Activated CD4-positive, alpha-beta T cell treated with anti-CD3 and anti-CD28 coated beads, Interleukin-2, Interleukin-4, amounts not matched to agents 100 ng/mL and 50 ng/mL, durations not matched to agents 16 hours and 8 hours (primary cell): ENCODE results near the gene MYL6B.

Experiments used
- DNase-seq: peaks from one replicate; pipeline ENCODE4 v3.0.0-alpha.2; 2020; ENCODE audit warnings: low spot score

MYL6B gene

GRCh38 chr12:56122637-56123036, 29.8 kb upstream of the MYL6B start:
- no peak for DNase-seq

GRCh38 chr12:56124133-56124532, 28.3 kb upstream of the MYL6B start:
- no peak for DNase-seq

- DNase-seq, result no peak
These were observed 25.6 kb upstream of the MYL6B start for GRCh38 chr12:56126732-56127239.

GRCh38 chr12:56127485-56127887, 24.9 kb upstream of the MYL6B start:
- DNase-seq, result no peak

GRCh38 chr12:56127888-56128669, 24.3 kb upstream of the MYL6B start, which contains the start of gene ESYT1:
ESYT1 (plus strand) TSS chr12:56128267; CDS start chr12:56128320, 53 bp downstream.
- peak; percentile 100 for DNase-seq

GRCh38 chr12:56128670-56129205, 23.6 kb upstream of the MYL6B start:
- peak; percentile 46 for DNase-seq

GRCh38 chr12:56129206-56129941, 23.0 kb upstream of the MYL6B start:
- peak; percentile 81 for DNase-seq

GRCh38 chr12:56129942-56130495, 22.4 kb upstream of the MYL6B start:
- DNase-seq, result no peak

- no peak for DNase-seq
These were observed 21.5 kb upstream of the MYL6B start for GRCh38 chr12:56130876-56131275.

- DNase-seq, result no peak
These were observed 17.5 kb upstream of the MYL6B start for GRCh38 chr12:56134897-56135296.

- DNase-seq, result no peak
These were observed 14.4 kb upstream of the MYL6B start for GRCh38 chr12:56137853-56138571.

GRCh38 chr12:56141946-56142784, 10.2 kb upstream of the MYL6B start:
- DNase-seq, result no peak

- DNase-seq, result no peak
These were observed 9.2 kb upstream of the MYL6B start for GRCh38 chr12:56143217-56143616.

- no peak for DNase-seq
These were observed 8.5 kb upstream of the MYL6B start for GRCh38 chr12:56143870-56144269.

- DNase-seq, result no peak
These were observed 7.2 kb upstream of the MYL6B start for GRCh38 chr12:56145217-56145616.

- DNase-seq, result no peak
These were observed 5.6 kb upstream of the MYL6B start for GRCh38 chr12:56146492-56147460.

GRCh38 chr12:56150563-56150962, 1.8 kb upstream of the MYL6B start:
- DNase-seq, result no peak

- DNase-seq, result peak; percentile 72
These were observed 685 bp upstream of the MYL6B start for GRCh38 chr12:56151672-56152131.
